Neuronal stem cell (in vitro differentiated cells): ENCODE measurements around the gene POLA2.

ENCODE experiments used
- DNase-seq: peaks from one replicate; pipeline ENCODE4 v3.0.0-alpha.2; 2013; ENCODE audit warnings: low spot score
- H2AFZ ChIP-seq: one replicate; pipeline ENCODE4 v1.6.1; 2013; ENCODE audit warnings: mild to moderate bottlenecking, low read length, inconsistent platforms
- H2AK5ac ChIP-seq: 2 replicates; pipeline ENCODE4 v1.6.1; 2013; ENCODE audit warnings: low read depth, mild to moderate bottlenecking, inconsistent platforms, low read length, moderate library complexity, mixed read lengths
- H2BK120ac ChIP-seq: 2 replicates; pipeline ENCODE4 v1.6.1; 2013; ENCODE audit warnings: low read depth, mild to moderate bottlenecking, inconsistent platforms, low read length, moderate library complexity, mixed read lengths
- H2BK12ac ChIP-seq: one replicate; pipeline ENCODE4 v1.6.1; 2013; ENCODE audit warnings: low read length, inconsistent platforms
- H2BK15ac ChIP-seq: 2 replicates; pipeline ENCODE4 v1.6.1; 2013; ENCODE audit warnings: mild to moderate bottlenecking, low read length, inconsistent platforms, mixed read lengths
- H2BK5ac ChIP-seq: one replicate; pipeline ENCODE4 v1.6.1; 2013; ENCODE audit warnings: inconsistent platforms, mild to moderate bottlenecking, low read length, moderate library complexity
- H3K14ac ChIP-seq: one replicate; pipeline ENCODE4 v1.6.1; 2013; ENCODE audit warnings: low read length, inconsistent platforms
- H3K18ac ChIP-seq: 2 replicates; pipeline ENCODE4 v1.6.1; 2013; ENCODE audit warnings: low read length, inconsistent platforms
- H3K23ac ChIP-seq: 2 replicates; pipeline ENCODE4 v1.6.1; 2013; ENCODE audit warnings: low read depth, mild to moderate bottlenecking, mixed read lengths, low read length, inconsistent platforms; ENCODE audit not compliant: poor library complexity
- H3K27ac ChIP-seq: replicated peaks from 3 replicates; pipeline ENCODE4 v1.5.1; 2013; ENCODE audit warnings: low read length, inconsistent platforms
- H3K27me3 ChIP-seq, 3 experiments: 2 replicates each; pipeline ENCODE4 v1.6.1; 2013; ENCODE audit warnings: low read length in 3 of 3, mild to moderate bottlenecking in 2 of 3, inconsistent platforms in 1 of 3, low read depth in 1 of 3, mixed read lengths in 1 of 3, moderate library complexity in 1 of 3; ENCODE audit not compliant: control insufficient read depth in 3 of 3, insufficient read depth in 3 of 3
- H3K36me3 ChIP-seq, 2 donors: replicated peaks in 1 of 2; 2 replicates each; pipeline ENCODE4 v1.6.1; 2013; ENCODE audit warnings: low read length in 2 of 2; ENCODE audit not compliant: control insufficient read depth in 2 of 2, insufficient read depth in 2 of 2
- H3K4ac ChIP-seq: 2 replicates; pipeline ENCODE4 v1.6.1; 2013; ENCODE audit warnings: inconsistent platforms, mild to moderate bottlenecking, low read length, moderate library complexity
- H3K4me1 ChIP-seq, 2 donors: 1 replicate in 1 of 2; 2 replicates in 1 of 2; pipeline ENCODE4 v1.6.1; 2013; ENCODE audit warnings: low read length in 2 of 2, low read depth in 1 of 2; ENCODE audit not compliant: control insufficient read depth in 2 of 2, insufficient read depth in 1 of 2
- H3K4me2 ChIP-seq: one replicate; pipeline ENCODE4 v1.6.1; 2013; ENCODE audit warnings: mild to moderate bottlenecking, low read length, inconsistent platforms; ENCODE audit not compliant: insufficient read depth, poor library complexity, severe bottlenecking
- H3K4me3 ChIP-seq, 2 donors: 2 replicates each; pipeline ENCODE4 v1.5.1; 2013; ENCODE audit warnings: low read length in 2 of 2, mild to moderate bottlenecking in 2 of 2, inconsistent platforms in 1 of 2, moderate library complexity in 1 of 2
- H3K79me1 ChIP-seq: one replicate; pipeline ENCODE4 v1.6.1; 2013; ENCODE audit warnings: low read depth, mild to moderate bottlenecking, inconsistent platforms, low read length, moderate library complexity
- H3K9ac ChIP-seq: one replicate; pipeline ENCODE4 v1.6.1; 2013; ENCODE audit warnings: mild to moderate bottlenecking, low read depth, low read length, inconsistent platforms; ENCODE audit not compliant: poor library complexity
- H3K9me3 ChIP-seq, 2 donors: replicated peaks in 1 of 2; 2 replicates each; pipeline versions ENCODE3 to v1.6.1; 2013; ENCODE audit warnings: low read length in 2 of 2, mild to moderate bottlenecking in 2 of 2, inconsistent platforms in 1 of 2, low read depth in 1 of 2, mixed read lengths in 1 of 2, moderate library complexity in 1 of 2; ENCODE audit not compliant: control insufficient read depth in 2 of 2, insufficient read depth in 1 of 2
- H4K8ac ChIP-seq: one replicate; pipeline ENCODE4 v1.6.1; 2013; ENCODE audit warnings: low read depth, mild to moderate bottlenecking, inconsistent platforms, low read length, moderate library complexity
- H4K91ac ChIP-seq: one replicate; pipeline ENCODE4 v1.6.1; 2013; ENCODE audit warnings: low read length, low read depth, mild to moderate bottlenecking, inconsistent platforms; ENCODE audit not compliant: poor library complexity
- WGBS, 2 donors: extraction: QIAGEN DNeasy Blood & Tissue Kit; methylation state at CpG; one replicate each; pipeline ENCODE4 v1.1.7; 2013; ENCODE audit warnings: missing lambda C conversion rate in 2 of 2, mixed read lengths in 1 of 2; ENCODE audit not compliant: insufficient read length in 2 of 2, insufficient replicate concordance in 1 of 2; ENCODE audit errors: extremely low coverage in 2 of 2; 5-methylcytosine and 5-hydroxymethylcytosine counted together

The POLA2 gene

GRCh38 chr11:65320386-65321075 is 58.8 kb downstream of the POLA2 start:
- H2BK120ac ChIP-seq: no peak overlapping the region
- H4K8ac ChIP-seq: no peak overlapping the region
- no CpG with 5 or more reads among the region's 22 CpGs for WGBS, 2 donors

GRCh38 chr11:65321076-65321475 is 59.3 kb downstream of the POLA2 start:
- Histone ChIP-seq H3K9me3 (no peaks in the 10 kb centered on the region), H3K18ac (no peak overlapping the region)

More at GRCh38 chr11:65320386-65321075, 58.8 kb downstream of the POLA2 start:
- H2BK5ac ChIP-seq: no peak overlapping the region
- H3K79me1 ChIP-seq: peaks cover 3% of the 10 kb centered on the region
- H3K14ac ChIP-seq: no peak overlapping the region
- H2AK5ac ChIP-seq: no peak overlapping the region
- H3K9ac ChIP-seq: no peak overlapping the region
- no peak for DNase-seq
- H2AFZ ChIP-seq: no peak overlapping the region
- H3K4me2 ChIP-seq: no peak overlapping the region
- H3K4ac ChIP-seq: no peak overlapping the region
- peaks cover 8 to 13% of the 10 kb centered on the region in 2 donors for H3K4me1 ChIP-seq
- peak overlapping the region; percentile 91 for H3K23ac ChIP-seq
- peak overlapping the region; percentile 67 for H2BK15ac ChIP-seq
- no peaks in the 10 kb centered on the region for H3K9me3 ChIP-seq
- no peak overlapping the region for H2BK12ac ChIP-seq
- no peak overlapping the region for H3K27ac ChIP-seq
- no peak overlapping the region for H4K91ac ChIP-seq
- peaks cover 6 to 24% of the 10 kb centered on the region in 2 donors for H3K36me3 ChIP-seq
- H3K27me3 ChIP-seq: no peaks in the 10 kb centered on the region
- H3K4me3 ChIP-seq: no peak overlapping the region
- H3K18ac ChIP-seq: no peak overlapping the region

GRCh38 chr11:65321828-65322485 is 60.2 kb downstream of the POLA2 start:
- Histone ChIP-seq H4K91ac (no peak overlapping the region), H3K4ac (no peak overlapping the region), H2BK120ac (no peak overlapping the region), H3K4me3 (no peak overlapping the region), H3K9ac (no peak overlapping the region), H3K36me3 (peaks cover 6 to 24% of the 10 kb centered on the region in 2 donors), H2AFZ (no peak overlapping the region), H4K8ac (no peak overlapping the region), H2BK12ac (no peak overlapping the region), H3K79me1 (peaks cover 3% of the 10 kb centered on the region), H2AK5ac (no peak overlapping the region), H3K18ac (no peak overlapping the region), H3K27ac (no peak overlapping the region), H2BK15ac (no peak overlapping the region), H2BK5ac (no peak overlapping the region), H3K23ac (no peak overlapping the region), H3K27me3 (no peaks in the 10 kb centered on the region), H3K14ac (no peak overlapping the region), H3K4me2 (no peak overlapping the region), H3K9me3 (no peaks in the 10 kb centered on the region), H3K4me1 (peaks cover 4 to 5% of the 10 kb centered on the region in 2 donors)
- no peak for DNase-seq
- WGBS, 2 donors: no CpG with 5 or more reads among the region's 13 CpGs

More at GRCh38 chr11:65321076-65321475, 59.3 kb downstream of the POLA2 start:
- peaks cover 8 to 13% of the 10 kb centered on the region in 2 donors for H3K4me1 ChIP-seq
- no peak overlapping the region for H3K27ac ChIP-seq
- peak overlapping the region; percentile 67 for H2BK15ac ChIP-seq
- H3K23ac ChIP-seq: peak overlapping the region; percentile 91
- H3K4ac ChIP-seq: no peak overlapping the region
- no peak overlapping the region for H4K91ac ChIP-seq
- H3K79me1 ChIP-seq: peaks cover 3% of the 10 kb centered on the region
- H2BK120ac ChIP-seq: no peak overlapping the region
- no peaks in the 10 kb centered on the region for H3K27me3 ChIP-seq
- H2AFZ ChIP-seq: no peak overlapping the region
- no peak overlapping the region for H4K8ac ChIP-seq
- no peak overlapping the region for H3K4me2 ChIP-seq
- no peak overlapping the region for H2AK5ac ChIP-seq
- no peak for DNase-seq
- no peak overlapping the region for H2BK5ac ChIP-seq
- H3K9ac ChIP-seq: no peak overlapping the region
- peaks cover 6 to 24% of the 10 kb centered on the region in 2 donors for H3K36me3 ChIP-seq
- no peak overlapping the region for H3K4me3 ChIP-seq
- H2BK12ac ChIP-seq: no peak overlapping the region
- no peak overlapping the region for H3K14ac ChIP-seq
- WGBS, 2 donors: no CpG with 5 or more reads among the region's 15 CpGs

GRCh38 chr11:65323813-65324212 is 62.1 kb downstream of the POLA2 start:
- H3K79me1 ChIP-seq: peaks cover 3% of the 10 kb centered on the region
- H2BK15ac ChIP-seq: no peak overlapping the region
- H3K4ac ChIP-seq: no peak overlapping the region
- H3K14ac ChIP-seq: no peak overlapping the region
- H3K9ac ChIP-seq: peak overlapping the region; percentile 21
- H3K4me1 ChIP-seq: peaks cover 0 to 2% of the 10 kb centered on the region in 2 donors
- H2BK5ac ChIP-seq: no peak overlapping the region
- no peak overlapping the region for H2BK12ac ChIP-seq
- H4K8ac ChIP-seq: peak overlapping the region; percentile 17
- H3K9me3 ChIP-seq: no peaks in the 10 kb centered on the region
- no peak overlapping the region for H3K27ac ChIP-seq
- no peak overlapping the region for H2AK5ac ChIP-seq
- H4K91ac ChIP-seq: no peak overlapping the region
- peaks cover 6 to 24% of the 10 kb centered on the region in 2 donors for H3K36me3 ChIP-seq
- H3K27me3 ChIP-seq: no peaks in the 10 kb centered on the region
- no peak overlapping the region for H2BK120ac ChIP-seq
- H2AFZ ChIP-seq: no peak overlapping the region
- H3K23ac ChIP-seq: peak overlapping the region; percentile 80
- H3K4me3 ChIP-seq: no peak overlapping the region
- no peak overlapping the region for H3K18ac ChIP-seq
- no peak for DNase-seq
- no CpG with 5 or more reads among the region's 12 CpGs for WGBS, 2 donors
- no peak overlapping the region for H3K4me2 ChIP-seq
